Colonic mucosa (tissue), 4 donors: ENCODE measurements around the gene NCAM1. TPM values are rescaled to one million over a fixed set of nuclear protein-coding genes. Genes with fewer than 3 reads are reported as not detected.
"Not testable (repeated sequence)": the region's sequence is repeated elsewhere in the genome, so short reads cannot be mapped to it uniquely, and the experiment has no call there.

ENCODE experiments used
- DNase-seq: peaks from one replicate; pipeline ENCODE4 v3.0.0-alpha.2; 2020
- H3K27ac ChIP-seq: fragments of 200-600 bp; one replicate; pipeline ENCODE4 v1.8.0; 2021
- H3K27me3 ChIP-seq: fragments of 200-600 bp; one replicate; pipeline ENCODE4 v1.8.0; 2021
- H3K36me3 ChIP-seq: fragments of 200-600 bp; one replicate; pipeline ENCODE4 v1.8.0; 2021
- H3K4me1 ChIP-seq: fragments of 200-600 bp; one replicate; pipeline ENCODE4 v1.8.0; 2021; ENCODE audit warnings: mild to moderate bottlenecking
- H3K4me3 ChIP-seq: fragments of 200-600 bp; one replicate; pipeline ENCODE4 v1.8.0; 2021
- H3K9ac ChIP-seq, 2 donors: one replicate each; pipeline ENCODE4 v1.7.0; 2013; ENCODE audit warnings: control low read depth in 2 of 2, low read depth in 2 of 2, low read length in 2 of 2
- H3K9me3 ChIP-seq: fragments of 200-600 bp; one replicate; pipeline ENCODE4 v1.8.0; 2021
- intact Hi-C: fragments of 100-400 bp; cut with DNase I; formaldehyde crosslinking; loops from one replicate; pipeline ENCODE4 v1.14.1; 2022
- total RNA-seq, 2 donors: library from RNA; stranded (reverse); fragmentation: NEBNext Ultra II Directional in 1 of 2; extraction: Animal tissue kit (Norgen Biotek cat#: 25700) in 1 of 2; gene quantifications; one replicate each; pipeline ENCODE4 v1.2.1, GENCODE V29; 2021
- TF ChIP-seq, protein P1 (sequence below): fragments of 200-600 bp; IDR thresholded peaks from one replicate; pipeline ENCODE4 v1.8.0; 2022; ENCODE audit warnings: antibody characterized with exemption, mild to moderate bottlenecking
- donor health status: healthy.
- donor health status: DM: no; HTN: no; CAD: no.
- donor health status: DM: no; HTN: no; CAD: no.

NCAM1 gene
- total RNA-seq, 2 donors from 2014 or later: 2.3 to 10.7 TPM

DNA sequence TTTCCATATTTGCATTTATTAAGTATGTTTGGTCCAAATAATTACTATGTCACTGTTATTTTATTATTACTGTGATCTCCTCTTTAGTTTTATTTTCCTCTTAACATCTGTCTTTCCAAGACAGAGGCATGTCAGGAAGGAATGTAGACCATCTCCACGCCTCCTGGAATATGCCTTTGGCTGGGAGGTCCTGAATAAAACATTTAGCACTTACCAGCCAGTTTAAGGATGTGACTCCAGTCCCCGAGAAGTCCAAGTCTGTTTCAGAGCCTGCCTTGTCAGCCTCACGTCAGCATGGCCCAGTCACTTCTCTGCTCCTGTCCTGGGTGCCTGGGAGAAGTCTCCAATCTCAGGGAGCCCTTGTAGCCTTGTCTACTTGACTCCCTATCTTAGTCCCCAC is 74.5 kb downstream of the NCAM1 start:
- Histone ChIP-seq H3K9ac (no peak overlapping the region), H3K36me3 (no peaks in the 10 kb centered on the region), H3K27ac (no peak overlapping the region), H3K27me3 (no peaks in the 10 kb centered on the region), H3K4me3 (no peak overlapping the region), H3K4me1 (no peaks in the 10 kb centered on the region), H3K9me3 (no peaks in the 10 kb centered on the region)
- intact Hi-C loops: no loop called here
- no peak for DNase-seq
- TF ChIP-seq, protein P1, sequence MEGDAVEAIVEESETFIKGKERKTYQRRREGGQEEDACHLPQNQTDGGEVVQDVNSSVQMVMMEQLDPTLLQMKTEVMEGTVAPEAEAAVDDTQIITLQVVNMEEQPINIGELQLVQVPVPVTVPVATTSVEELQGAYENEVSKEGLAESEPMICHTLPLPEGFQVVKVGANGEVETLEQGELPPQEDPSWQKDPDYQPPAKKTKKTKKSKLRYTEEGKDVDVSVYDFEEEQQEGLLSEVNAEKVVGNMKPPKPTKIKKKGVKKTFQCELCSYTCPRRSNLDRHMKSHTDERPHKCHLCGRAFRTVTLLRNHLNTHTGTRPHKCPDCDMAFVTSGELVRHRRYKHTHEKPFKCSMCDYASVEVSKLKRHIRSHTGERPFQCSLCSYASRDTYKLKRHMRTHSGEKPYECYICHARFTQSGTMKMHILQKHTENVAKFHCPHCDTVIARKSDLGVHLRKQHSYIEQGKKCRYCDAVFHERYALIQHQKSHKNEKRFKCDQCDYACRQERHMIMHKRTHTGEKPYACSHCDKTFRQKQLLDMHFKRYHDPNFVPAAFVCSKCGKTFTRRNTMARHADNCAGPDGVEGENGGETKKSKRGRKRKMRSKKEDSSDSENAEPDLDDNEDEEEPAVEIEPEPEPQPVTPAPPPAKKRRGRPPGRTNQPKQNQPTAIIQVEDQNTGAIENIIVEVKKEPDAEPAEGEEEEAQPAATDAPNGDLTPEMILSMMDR: no peak

DNA sequence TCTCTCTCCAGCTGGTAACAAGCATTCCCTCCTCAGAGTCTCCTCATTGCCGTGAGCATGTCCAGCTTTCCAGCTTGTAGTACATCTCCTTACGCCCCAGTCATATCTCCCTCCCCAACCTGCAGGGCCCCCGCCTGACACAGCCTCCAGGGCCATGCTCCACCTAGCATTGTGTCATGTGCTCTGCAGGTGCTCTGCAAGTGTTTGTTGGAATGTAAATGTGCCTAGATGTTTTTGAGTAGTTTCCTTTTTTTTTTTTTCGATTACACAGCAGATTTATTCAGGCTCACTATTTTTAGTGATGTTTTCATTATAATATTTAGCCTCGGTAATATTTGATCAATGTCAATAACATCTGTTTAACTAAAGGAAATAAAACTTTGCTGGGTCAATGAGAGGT is 82.5 kb downstream of the NCAM1 start:
- H3K9ac ChIP-seq: no peak overlapping the region
- H3K27me3 ChIP-seq: no peaks in the 10 kb centered on the region
- no peaks in the 10 kb centered on the region for H3K4me1 ChIP-seq
- intact Hi-C loops: no loop called here
- no peaks in the 10 kb centered on the region for H3K9me3 ChIP-seq
- DNase-seq: no peak
- no peaks in the 10 kb centered on the region for H3K36me3 ChIP-seq
- H3K4me3 ChIP-seq: no peak overlapping the region
- TF ChIP-seq, protein P1: no peak
- H3K27ac ChIP-seq: no peak overlapping the region

DNA sequence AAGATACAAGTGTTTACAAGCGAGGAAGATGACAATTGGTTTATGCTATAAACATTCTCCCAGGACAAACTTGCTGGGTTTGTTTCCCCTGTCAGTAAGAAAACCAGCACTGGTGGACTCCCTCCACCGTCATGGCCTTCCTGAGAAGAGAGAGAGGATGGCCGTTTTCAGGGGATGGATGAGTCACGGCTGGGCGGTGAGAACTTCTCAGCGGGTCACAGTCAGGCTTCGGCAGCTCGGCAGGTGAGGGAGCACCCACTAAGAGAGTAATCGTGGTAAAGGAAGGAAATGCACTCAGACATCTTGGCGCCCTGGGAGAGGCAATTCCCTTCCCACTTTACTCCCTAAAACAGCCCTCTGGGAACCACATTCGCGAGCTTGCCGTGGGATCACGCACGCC is 83.9 kb downstream of the NCAM1 start:
- DNase-seq: no peak
- no peak overlapping the region for H3K27ac ChIP-seq
- TF ChIP-seq, protein P1: no peak
- no peak overlapping the region for H3K9ac ChIP-seq
- no peak overlapping the region for H3K4me3 ChIP-seq
- no peaks in the 10 kb centered on the region for H3K27me3 ChIP-seq
- H3K36me3 ChIP-seq: no peaks in the 10 kb centered on the region
- H3K9me3 ChIP-seq: no peaks in the 10 kb centered on the region
- intact Hi-C loops: no loop called here
- H3K4me1 ChIP-seq: no peaks in the 10 kb centered on the region

DNA sequence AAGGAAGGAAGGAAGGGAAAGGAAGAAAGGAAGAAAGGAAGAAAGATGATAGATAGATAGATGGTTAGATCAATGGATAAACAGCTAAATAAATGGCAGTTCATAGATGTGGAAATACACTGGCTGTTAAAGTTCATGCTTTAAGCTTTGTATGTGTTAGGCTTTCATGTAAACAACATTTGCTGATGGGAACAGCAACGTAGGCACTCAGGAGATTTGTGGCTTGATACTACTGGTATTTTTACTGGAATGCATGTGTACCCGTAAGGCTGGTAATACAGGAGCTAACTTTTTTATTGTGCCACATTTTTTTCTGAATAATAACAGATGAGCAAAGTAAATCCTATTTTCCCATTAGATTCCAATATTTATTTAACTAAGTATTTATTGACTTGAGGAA is 85.6 kb downstream of the NCAM1 start:
- no peak overlapping the region for H3K9ac ChIP-seq
- no peaks in the 10 kb centered on the region for H3K9me3 ChIP-seq
- no peak overlapping the region for H3K27ac ChIP-seq
- no peaks in the 10 kb centered on the region for H3K27me3 ChIP-seq
- TF ChIP-seq, protein P1: no peak
- no peaks in the 10 kb centered on the region for H3K4me1 ChIP-seq
- H3K36me3 ChIP-seq: no peaks in the 10 kb centered on the region
- intact Hi-C loops: no loop called here
- no peak overlapping the region for H3K4me3 ChIP-seq
- no peak for DNase-seq

DNA sequence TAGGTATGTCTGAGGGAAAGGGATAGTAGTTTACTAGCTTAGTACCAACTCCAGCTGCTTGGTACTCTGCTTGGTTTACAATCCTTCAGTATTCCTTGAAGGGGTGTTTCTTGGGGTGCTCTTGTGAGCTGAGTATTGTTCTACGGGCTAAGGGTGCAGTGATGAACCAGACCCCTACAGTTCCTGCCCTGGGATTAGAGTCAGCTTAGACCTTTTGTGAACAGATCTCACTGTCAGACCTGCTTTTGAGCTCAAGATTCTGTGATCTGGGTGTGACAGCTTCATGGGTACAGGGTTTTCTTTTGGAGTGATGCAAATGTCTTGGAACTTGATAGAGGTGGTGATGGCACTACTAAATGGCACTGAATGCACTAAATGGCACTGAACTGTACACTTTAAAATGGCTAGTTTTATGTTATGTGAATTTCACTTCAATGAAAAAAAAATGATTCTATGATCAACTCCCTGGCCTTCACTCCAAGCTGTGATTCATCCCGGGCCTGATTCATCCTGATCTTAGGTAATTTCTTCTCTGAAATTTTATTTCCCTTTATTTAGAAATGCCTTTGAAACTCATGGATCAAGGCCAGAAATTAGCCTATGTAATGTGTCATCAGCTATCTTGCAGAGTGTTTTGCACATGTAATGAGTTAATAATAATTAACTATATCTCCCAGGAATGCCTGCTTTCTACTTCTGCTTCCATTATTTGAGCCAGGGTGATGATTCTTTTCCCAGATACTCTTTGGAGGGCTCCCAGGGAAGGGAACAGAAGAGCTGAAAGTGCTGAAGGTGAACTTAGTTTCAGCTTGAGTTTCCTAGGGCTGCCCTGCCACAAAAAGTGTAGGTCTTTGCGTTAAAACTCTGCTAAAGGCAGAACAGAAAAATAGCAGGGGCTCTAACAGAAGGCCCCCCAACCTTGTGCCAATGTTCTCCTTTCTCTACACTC is 87.9 kb downstream of the NCAM1 start:
- intact Hi-C loops: no loop called here
- DNase-seq: no peak
- no peak overlapping the region for H3K9ac ChIP-seq
- H3K27ac ChIP-seq: no peak overlapping the region
- no peak overlapping the region for H3K4me3 ChIP-seq
- no peaks in the 10 kb centered on the region for H3K4me1 ChIP-seq
- H3K9me3 ChIP-seq: no peaks in the 10 kb centered on the region
- no peaks in the 10 kb centered on the region for H3K36me3 ChIP-seq
- TF ChIP-seq, protein P1: no peak
- no peaks in the 10 kb centered on the region for H3K27me3 ChIP-seq

DNA sequence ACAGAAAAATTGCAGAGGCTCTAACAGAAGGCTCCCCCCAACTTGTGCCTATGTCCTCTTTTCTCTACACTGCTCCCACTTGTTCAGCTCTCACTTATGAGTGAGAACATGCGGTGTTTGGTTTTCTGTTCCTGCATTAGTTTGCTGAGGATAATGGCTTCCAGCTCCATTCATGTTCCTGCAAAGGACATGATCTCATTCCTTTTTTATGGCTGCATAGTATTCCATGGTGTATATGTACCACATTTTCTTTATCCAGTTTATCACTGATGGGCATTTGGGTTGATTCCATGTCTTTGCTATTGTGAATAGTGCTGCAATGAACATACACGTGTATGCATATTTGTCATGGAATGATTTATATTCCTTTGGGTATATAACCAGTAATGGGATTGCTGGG is 91.8 kb downstream of the NCAM1 start:
- H3K27me3 ChIP-seq, H3K9me3 ChIP-seq, DNase-seq, H3K4me1 ChIP-seq, intact Hi-C loops, H3K4me3 ChIP-seq, H3K27ac ChIP-seq, H3K36me3 ChIP-seq, H3K9ac ChIP-seq: not testable (repeated sequence)
